Mucosa of gallbladder (tissue), 1 donor: ENCODE results near the gene BGLAP. TPM values are rescaled to one million over a fixed set of nuclear protein-coding genes. Genes with fewer than 3 reads are reported as not detected.

Experiments
- DNase-seq: peaks from one replicate; pipeline ENCODE4 v3.0.0-alpha.2; 2020; ENCODE audit warnings: low spot score
- total RNA-seq: library from RNA; stranded (reverse); gene quantifications from one replicate; pipeline ENCODE4 v1.2.1, GENCODE V29; 2021
- donor health status: DM: no; HTN: no; CAD: no.

BGLAP gene
- total RNA-seq, 1 donor from 2014 or later: 3.0 TPM

- no peak for DNase-seq
Observed at GRCh38 chr1:156226782-156227181, 15.2 kb upstream of the BGLAP start.

GRCh38 chr1:156228501-156228900, 13.5 kb upstream of the BGLAP start:
- no peak for DNase-seq

GRCh38 chr1:156229809-156230472, 12.0 kb upstream of the BGLAP start:
- DNase-seq: no peak

- DNase-seq: no peak
Observed at GRCh38 chr1:156230473-156230837, 11.5 kb upstream of the BGLAP start.

- DNase-seq: no peak
Observed at GRCh38 chr1:156232201-156232894, 9.6 kb upstream of the BGLAP start.

- DNase-seq: no peak
Observed at GRCh38 chr1:156233426-156234127, 8.4 kb upstream of the BGLAP start.

- no peak for DNase-seq
Observed at GRCh38 chr1:156236164-156236563, 5.8 kb upstream of the BGLAP start.

- no peak for DNase-seq
Observed at GRCh38 chr1:156238248-156238647, 3.7 kb upstream of the BGLAP start.

GRCh38 chr1:156241311-156241811, 623 bp upstream of the BGLAP start:
- DNase-seq: no peak

GRCh38 chr1:156242738-156243137, 754 bp downstream of the BGLAP start:
- DNase-seq: no peak

GRCh38 chr1:156244126-156244525, 2.1 kb downstream of the BGLAP start:
- DNase-seq: no peak

- no peak for DNase-seq
Observed at GRCh38 chr1:156244712-156245111, 2.7 kb downstream of the BGLAP start.

- DNase-seq: no peak
Observed at GRCh38 chr1:156245451-156246232, 3.7 kb downstream of the BGLAP start.

- DNase-seq: no peak
Observed at GRCh38 chr1:156246241-156246780, 4.3 kb downstream of the BGLAP start.

- no peak for DNase-seq
Observed at GRCh38 chr1:156246781-156247459, 4.9 kb downstream of the BGLAP start.

GRCh38 chr1:156247460-156248322, 5.7 kb downstream of the BGLAP start, which contains the start of gene PAQR6:
Gene PAQR6, minus strand, starts transcription at chr1:156248056. Its CDS starts 1,325 bp downstream, at chr1:156246731.
- DNase-seq: peak; percentile 43

GRCh38 chr1:156248323-156248683, 6.3 kb downstream of the BGLAP start:
- DNase-seq: no peak

GRCh38 chr1:156249593-156249992, 7.6 kb downstream of the BGLAP start:
- no peak for DNase-seq

GRCh38 chr1:156251527-156251926, 9.5 kb downstream of the BGLAP start:
- no peak for DNase-seq

GRCh38 chr1:156253634-156254033, 11.7 kb downstream of the BGLAP start:
- no peak for DNase-seq
